ENCODE results near the gene ABCC1.
"Not testable (repeated sequence)": the region's sequence is repeated elsewhere in the genome, so short reads cannot be mapped to it uniquely, and the experiment has no call there.

ABCC1 gene

GRCh38 chr16:15949210-15950160, at the start of gene ABCC1:
ABCC1 (plus strand) TSS chr16:15949616; CDS start chr16:15949752, 136 bp downstream.
- DNase-seq (ENCODE audit: low read depth), result no peak

- no peak for DNase-seq (ENCODE audit: low read depth)
Measured at GRCh38 chr16:15900357-15900756, 49.1 kb upstream of the ABCC1 start.

GRCh38 chr16:15900901-15901500, 48.4 kb upstream of the ABCC1 start:
- DNase-seq (ENCODE audit: low read depth), result no peak

- DNase-seq (ENCODE audit: low read depth), result no peak
Measured at GRCh38 chr16:15903960-15904359, 45.5 kb upstream of the ABCC1 start.

- no peak for DNase-seq (ENCODE audit: low read depth)
Measured at GRCh38 chr16:15906439-15906838, 43.0 kb upstream of the ABCC1 start.

- no peak for DNase-seq (ENCODE audit: low read depth)
Measured at GRCh38 chr16:15907863-15908478, 41.4 kb upstream of the ABCC1 start.

GRCh38 chr16:15911198-15911597, 38.2 kb upstream of the ABCC1 start:
- DNase-seq (ENCODE audit: low read depth), result no peak

- DNase-seq (ENCODE audit: low read depth), result no peak
Measured at GRCh38 chr16:15913046-15913698, 36.2 kb upstream of the ABCC1 start.

- DNase-seq (ENCODE audit: low read depth), result no peak
Measured at GRCh38 chr16:15915555-15916081, 33.8 kb upstream of the ABCC1 start.

- DNase-seq (ENCODE audit: low read depth), result no peak
Measured at GRCh38 chr16:15916323-15916722, 33.1 kb upstream of the ABCC1 start.

- DNase-seq (ENCODE audit: low read depth), result not testable (repeated sequence)
Measured at GRCh38 chr16:15918314-15918713, 31.1 kb upstream of the ABCC1 start.

- no peak for DNase-seq (ENCODE audit: low read depth)
Measured at GRCh38 chr16:15919331-15919730, 30.1 kb upstream of the ABCC1 start.

GRCh38 chr16:15924996-15925395, 24.4 kb upstream of the ABCC1 start:
- DNase-seq (ENCODE audit: low read depth), result no peak

- no peak for DNase-seq (ENCODE audit: low read depth)
Measured at GRCh38 chr16:15925631-15926030, 23.8 kb upstream of the ABCC1 start.

- DNase-seq (ENCODE audit: low read depth), result no peak
Measured at GRCh38 chr16:15928261-15929104, 20.9 kb upstream of the ABCC1 start.

GRCh38 chr16:15932939-15933338, 16.5 kb upstream of the ABCC1 start:
- DNase-seq (ENCODE audit: low read depth), result no peak

- DNase-seq (ENCODE audit: low read depth), result no peak
Measured at GRCh38 chr16:15933781-15934180, 15.6 kb upstream of the ABCC1 start.

- DNase-seq (ENCODE audit: low read depth), result no peak
Measured at GRCh38 chr16:15934991-15935390, 14.4 kb upstream of the ABCC1 start.

- DNase-seq (ENCODE audit: low read depth), result not testable (repeated sequence)
Measured at GRCh38 chr16:15936809-15937208, 12.6 kb upstream of the ABCC1 start.

GRCh38 chr16:15942931-15943690, 6.3 kb upstream of the ABCC1 start:
- no peak for DNase-seq (ENCODE audit: low read depth)

All from stromal cell of bone marrow (primary cell).